Lower leg skin (tissue), 3 donors: Measurements from ENCODE around the gene CPO.

Experiments
- POLR2A ChIP-seq, 2 donors: fragments of 450-650 bp; IDR thresholded peaks; one replicate each; pipeline ENCODE4 v1.6.1; 2016 to 2017; ENCODE audit warnings: antibody characterized with exemption in 2 of 2, mild to moderate bottlenecking in 1 of 2, moderate library complexity in 1 of 2
- TF ChIP-seq, protein P1 (sequence below), 3 donors: fragments of 450-650 bp; IDR thresholded peaks; one replicate each; pipeline ENCODE4 v1.5.1; 2016; ENCODE audit warnings: antibody characterized with exemption in 3 of 3, mild to moderate bottlenecking in 3 of 3, moderate library complexity in 2 of 3

DNA sequence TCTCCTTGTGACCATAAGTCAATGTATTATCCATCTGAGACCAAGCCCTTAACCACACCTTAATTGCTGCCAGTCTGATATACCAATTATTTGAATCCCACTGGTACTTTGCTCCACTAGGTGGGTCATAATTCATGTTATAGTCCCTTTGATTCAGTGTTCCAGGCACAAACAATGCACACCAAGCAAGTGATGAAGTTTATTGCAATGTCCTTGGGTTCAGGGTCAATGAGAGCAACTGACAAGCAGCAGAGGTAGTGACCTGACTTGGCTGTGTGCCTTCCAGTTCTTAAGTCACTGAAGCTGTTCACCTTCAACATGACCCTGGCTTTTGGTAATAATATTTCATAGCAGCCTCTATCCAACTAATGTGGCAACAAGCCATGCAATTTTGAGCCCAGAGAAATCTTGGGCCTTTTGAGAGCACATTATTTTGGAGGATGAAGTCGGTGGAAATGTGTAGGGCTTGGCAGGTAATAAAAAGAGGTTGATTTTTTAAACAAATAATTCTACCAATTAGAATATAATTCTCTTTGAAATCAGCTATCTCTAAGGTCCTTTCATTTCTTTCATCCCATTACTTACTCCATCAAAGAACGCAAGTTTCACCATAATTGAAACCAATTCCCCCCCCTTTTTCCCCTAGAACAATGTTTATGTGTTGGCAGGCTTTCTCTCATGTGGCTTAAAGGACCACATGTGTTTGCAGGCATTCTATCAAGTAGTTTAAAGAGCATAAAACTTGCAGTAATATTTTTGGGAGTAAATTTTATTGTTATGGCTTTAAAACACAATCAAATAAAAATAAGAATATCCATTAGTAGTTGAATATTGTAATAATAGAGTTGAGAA is 3.1 kb upstream of the CPO start:
- TF ChIP-seq, protein P1, sequence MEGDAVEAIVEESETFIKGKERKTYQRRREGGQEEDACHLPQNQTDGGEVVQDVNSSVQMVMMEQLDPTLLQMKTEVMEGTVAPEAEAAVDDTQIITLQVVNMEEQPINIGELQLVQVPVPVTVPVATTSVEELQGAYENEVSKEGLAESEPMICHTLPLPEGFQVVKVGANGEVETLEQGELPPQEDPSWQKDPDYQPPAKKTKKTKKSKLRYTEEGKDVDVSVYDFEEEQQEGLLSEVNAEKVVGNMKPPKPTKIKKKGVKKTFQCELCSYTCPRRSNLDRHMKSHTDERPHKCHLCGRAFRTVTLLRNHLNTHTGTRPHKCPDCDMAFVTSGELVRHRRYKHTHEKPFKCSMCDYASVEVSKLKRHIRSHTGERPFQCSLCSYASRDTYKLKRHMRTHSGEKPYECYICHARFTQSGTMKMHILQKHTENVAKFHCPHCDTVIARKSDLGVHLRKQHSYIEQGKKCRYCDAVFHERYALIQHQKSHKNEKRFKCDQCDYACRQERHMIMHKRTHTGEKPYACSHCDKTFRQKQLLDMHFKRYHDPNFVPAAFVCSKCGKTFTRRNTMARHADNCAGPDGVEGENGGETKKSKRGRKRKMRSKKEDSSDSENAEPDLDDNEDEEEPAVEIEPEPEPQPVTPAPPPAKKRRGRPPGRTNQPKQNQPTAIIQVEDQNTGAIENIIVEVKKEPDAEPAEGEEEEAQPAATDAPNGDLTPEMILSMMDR (IDR thresholded peaks at IDR 0.05): no peak
- TF ChIP-seq POLR2A (IDR thresholded peaks at IDR 0.05): no peak
